Measurements from ENCODE around the gene FAAH2.
"Not testable (repeated sequence)": the region's sequence is repeated elsewhere in the genome, so short reads cannot be mapped to it uniquely, and the experiment has no call there.

FAAH2 gene, protein sequence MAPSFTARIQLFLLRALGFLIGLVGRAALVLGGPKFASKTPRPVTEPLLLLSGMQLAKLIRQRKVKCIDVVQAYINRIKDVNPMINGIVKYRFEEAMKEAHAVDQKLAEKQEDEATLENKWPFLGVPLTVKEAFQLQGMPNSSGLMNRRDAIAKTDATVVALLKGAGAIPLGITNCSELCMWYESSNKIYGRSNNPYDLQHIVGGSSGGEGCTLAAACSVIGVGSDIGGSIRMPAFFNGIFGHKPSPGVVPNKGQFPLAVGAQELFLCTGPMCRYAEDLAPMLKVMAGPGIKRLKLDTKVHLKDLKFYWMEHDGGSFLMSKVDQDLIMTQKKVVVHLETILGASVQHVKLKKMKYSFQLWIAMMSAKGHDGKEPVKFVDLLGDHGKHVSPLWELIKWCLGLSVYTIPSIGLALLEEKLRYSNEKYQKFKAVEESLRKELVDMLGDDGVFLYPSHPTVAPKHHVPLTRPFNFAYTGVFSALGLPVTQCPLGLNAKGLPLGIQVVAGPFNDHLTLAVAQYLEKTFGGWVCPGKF

DNA sequence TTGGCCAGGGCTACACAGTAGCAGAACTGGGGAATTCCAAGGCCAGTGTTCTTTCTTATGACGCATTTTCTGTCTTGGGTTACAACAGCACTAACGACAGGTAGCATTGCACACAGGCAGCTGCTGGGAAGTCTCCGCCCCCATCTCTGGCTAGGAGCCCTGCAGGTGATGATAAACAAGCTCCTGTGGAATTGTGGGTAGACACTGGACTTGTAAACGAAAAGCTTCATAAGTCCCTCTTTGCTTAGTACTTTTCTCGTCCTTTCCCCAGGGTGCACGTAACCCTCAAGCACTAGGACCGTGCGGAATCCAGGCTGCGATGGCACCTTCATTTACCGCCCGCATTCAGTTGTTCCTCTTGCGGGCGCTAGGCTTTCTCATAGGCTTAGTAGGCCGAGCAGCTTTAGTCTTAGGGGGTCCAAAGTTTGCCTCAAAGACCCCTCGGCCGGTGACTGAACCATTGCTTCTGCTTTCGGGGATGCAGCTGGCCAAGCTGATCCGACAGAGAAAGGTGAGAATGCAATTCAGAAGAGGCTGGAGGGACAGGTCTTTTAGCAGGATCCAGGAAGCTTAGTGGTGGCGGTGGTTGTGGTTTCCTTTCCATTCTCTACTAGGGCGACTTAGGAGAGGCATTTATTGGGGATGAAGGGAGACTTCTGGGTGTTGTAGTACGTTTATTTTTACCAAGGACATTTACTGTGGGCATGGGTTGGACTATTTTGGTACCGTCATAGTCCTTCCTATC, at the start of gene FAAH2:
FAAH2 (plus strand) TSS at position 200 of the 745 bp plus-strand sequence; CDS start at position 320, 120 bp downstream.
- no peak for DNase-seq (ENCODE audit: low spot score)

DNA sequence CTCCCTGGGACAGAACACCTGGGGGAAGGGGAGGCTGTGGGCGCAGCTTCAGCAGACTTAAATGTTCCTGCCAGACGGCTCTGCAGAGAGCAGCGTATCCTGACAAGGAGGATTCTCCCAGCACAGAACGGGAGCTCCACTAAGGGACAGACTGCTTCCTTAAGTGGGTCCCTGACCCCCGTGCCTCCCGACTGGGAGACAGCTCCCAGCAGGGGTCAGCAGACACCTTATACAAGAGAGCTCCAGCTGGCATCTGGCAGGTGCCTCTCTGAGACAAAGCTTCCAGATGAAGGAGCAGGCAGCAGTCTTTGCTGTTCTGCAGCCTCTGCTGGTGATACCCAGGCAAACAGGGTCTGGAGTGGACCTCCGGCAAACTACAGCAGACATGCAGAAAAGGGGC, 44.5 kb upstream of the FAAH2 start:
- DNase-seq (ENCODE audit: low spot score) = no peak

DNA sequence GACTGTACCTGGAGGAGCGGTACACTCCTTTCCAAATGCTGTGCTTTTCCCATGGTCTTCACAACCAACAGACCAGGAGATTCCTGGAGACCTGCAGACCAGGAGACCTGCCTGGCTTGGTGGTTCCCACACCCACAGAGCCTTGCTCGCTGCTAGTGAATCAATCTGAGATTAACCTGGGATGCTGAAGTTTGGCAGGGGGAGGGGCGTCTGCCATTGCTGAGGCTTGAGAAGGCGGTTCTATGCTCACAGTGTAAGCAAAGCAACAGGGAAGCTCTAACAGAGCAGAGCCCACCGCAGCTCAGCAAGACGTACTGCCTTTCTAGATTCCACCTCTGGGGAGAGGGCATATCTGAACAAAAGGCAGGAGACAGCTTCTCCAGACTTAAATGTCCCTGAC, 34.5 kb upstream of the FAAH2 start:
- no peak for DNase-seq (ENCODE audit: low spot score)

DNA sequence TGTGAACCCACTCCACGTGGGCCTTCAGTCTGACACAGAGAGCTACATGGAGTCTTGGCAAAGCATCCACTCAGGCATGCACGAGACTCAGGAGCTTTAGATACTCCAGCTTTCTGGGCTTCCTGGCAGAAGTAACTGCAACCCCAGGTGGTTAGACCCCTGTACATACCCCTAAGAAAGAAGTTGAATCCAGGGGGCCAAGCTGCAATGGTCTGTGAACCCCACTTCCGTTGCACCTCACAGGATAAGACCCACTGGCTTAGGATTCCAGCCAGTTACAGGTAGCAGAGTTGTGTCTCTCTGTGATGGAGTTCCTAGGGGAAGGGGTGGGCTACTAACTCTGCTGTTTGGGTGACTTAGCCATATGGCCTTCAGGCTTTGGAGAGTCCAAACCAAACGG, 21.4 kb upstream of the FAAH2 start:
- no peak for DNase-seq (ENCODE audit: low spot score)

DNA sequence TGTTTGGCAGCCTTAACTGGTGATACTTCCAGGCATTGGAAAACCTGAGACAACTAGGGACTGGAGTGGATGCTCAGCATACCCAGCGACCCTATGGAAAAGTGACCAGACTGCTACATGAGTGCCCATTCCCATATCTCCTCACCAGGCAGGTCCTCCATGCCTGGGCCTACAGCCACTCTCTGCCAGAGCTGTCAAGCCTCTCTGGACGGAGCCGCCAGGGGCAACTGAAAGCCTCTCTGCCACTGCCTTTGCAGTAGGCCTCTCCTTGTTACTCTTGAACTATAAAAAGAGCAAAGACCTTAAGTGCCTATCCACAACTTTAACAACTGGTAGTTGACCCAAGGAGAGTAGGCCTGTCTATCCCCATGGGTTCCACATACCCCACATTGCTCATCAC, 20.2 kb upstream of the FAAH2 start:
- DNase-seq (ENCODE audit: low spot score) = no peak

DNA sequence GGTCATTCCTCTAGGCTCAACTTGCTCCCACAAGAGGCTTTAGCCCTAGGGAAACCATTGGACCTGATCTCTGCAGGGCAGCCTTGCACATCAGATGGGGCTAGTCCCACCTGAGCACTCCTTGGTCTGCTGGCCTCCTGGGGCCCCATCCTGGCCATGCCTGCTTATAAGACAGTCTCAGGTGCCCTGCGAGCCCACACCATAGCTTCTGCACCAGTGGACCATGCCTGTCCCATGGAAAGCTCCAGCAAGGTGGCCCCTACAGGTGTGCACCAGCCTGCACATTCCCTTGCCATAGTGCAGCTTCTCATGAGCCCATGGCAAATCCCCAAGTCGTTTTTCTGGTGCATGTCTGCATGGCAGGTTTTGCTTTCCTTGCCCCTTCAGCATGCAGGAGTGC, 19.6 kb upstream of the FAAH2 start:
- no peak for DNase-seq (ENCODE audit: low spot score)

DNA sequence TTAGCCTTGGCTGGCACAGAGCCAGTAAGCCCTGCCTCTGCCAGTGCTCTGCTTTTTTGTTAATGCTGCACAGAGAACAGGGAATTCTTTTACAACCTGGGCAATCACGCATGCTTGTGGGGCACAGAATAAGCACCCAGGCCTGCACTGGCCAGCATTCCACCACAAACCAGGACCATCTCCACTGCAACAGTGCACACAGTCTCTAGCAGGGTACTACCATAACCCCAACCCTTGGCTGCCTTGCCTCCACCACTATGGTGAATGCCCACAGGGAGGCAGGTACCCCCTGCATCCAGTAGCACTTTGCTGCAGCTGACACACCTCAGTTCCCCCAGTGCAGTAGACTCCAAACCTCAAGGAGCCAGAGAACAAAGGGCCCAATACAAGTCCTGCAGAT, 19.2 kb upstream of the FAAH2 start:
- DNase-seq (ENCODE audit: low spot score) = no peak

DNA sequence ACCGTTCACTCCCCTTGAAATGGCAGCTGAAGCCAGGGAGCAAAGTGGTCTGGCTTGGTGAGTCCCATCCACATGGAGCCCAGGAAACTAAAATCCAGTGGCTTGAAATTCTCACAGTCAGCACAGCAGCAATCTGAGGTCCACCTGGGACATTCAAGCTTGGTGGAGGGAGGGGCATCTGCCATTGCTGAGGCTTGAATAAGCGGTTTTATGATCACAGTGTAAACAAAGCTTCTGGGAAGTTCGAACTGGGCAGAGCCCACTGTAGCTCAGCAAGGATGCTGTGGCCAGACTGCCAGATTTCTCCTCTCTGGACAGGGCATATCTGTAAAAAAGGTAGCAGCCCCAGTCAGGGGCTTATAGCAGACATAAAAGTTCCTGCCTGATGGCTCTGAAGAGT, 15.5 kb upstream of the FAAH2 start:
- no peak for DNase-seq (ENCODE audit: low spot score)

DNA sequence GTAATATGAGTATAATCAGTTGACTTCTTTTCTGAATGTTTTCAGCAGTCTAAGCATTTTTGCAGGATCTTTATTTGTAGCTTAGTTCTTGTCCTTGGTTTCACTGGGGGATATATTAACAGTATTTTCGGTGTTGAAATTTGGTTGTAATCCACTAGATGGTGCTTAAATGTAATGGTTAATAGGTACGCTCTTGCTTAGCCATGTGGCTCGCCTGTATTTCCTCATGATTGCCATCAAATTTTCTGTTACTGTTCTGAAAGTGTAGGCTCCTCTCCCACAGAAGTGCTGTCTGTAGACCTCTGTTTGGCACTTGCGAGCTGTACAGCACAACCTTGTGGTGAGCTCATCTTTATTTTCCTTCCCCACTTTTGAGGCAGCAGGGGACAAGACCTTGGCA, 3.9 kb upstream of the FAAH2 start:
- DNase-seq (ENCODE audit: low spot score) = no peak

DNA sequence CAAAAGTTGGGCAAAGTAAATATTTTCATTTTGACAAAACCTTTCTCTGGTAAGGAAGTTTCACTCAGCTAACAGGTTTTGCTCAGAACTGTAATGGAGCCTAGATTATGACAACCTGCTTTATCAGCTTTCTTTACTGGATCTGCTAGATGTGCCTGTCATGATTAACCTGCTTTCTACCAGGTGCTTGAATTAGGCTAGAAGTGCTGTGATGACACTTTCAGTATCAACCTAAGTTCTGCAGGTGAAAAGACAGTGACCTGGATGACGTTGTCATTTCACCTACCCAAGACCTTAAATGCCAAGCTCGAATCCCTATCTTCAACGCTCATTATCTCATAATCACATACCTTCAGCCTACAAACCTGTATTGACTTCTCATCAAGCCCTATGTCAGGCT, 1.5 kb upstream of the FAAH2 start:
- no peak for DNase-seq (ENCODE audit: low spot score)

DNA sequence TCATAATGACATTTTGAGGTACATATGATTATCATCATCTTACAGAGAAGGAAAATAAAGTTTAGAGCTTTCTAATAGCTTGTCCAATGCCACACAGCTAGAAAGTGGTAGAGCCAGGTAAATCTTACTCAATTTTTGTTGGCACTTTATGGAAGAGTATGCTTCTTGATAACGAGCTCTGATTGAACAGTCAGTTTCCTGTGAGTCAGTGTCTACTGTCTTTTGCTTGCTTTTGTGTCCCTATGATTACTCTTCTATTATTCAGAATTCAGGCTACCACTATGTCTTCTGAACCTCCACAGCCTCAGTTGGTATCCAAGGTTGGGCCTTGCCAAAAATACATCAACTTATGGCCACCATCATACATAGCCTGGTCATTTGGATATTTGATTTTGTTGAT, 2.6 kb downstream of the FAAH2 start:
- DNase-seq (ENCODE audit: low spot score) = no peak

DNA sequence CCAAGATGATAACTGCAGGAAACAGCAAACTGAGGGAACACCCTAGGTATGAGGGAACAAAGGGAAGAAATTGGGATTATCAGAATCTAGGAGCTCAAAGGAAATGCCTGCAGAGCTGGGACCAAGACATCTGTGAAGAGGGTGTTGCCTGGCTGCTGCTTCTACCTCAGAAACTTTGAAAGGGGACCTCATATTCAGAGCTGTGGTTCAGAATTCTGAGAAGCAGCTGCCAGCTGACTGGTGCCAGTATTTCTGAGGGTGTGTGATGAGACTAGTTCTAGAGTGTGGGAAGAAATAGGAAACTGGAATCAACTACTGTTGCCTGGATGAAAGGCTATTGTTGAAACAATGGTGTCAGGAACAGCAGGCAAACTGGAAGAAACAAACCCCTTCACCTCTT, 8.5 kb downstream of the FAAH2 start:
- DNase-seq (ENCODE audit: low spot score) = no peak

DNA sequence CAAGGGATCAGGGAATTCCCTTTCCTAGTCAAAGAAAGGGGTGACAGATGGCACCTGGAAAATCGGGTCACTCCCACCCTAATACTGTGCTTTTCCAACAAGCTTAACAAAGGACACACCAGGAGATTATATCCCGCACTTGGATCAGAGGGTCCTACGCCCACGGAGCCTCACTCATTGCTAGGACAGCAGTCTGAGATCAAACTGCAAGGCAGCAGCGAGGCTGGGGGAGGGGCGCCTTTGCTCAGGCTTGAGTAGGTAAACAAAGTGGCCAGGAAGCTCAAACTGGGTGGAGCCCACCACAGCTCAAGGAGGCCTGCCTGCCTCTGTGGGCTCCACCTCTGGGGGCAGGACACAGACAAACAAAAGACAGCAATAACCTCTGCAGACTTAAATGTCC, 9.2 kb downstream of the FAAH2 start:
- not testable (repeated sequence) for DNase-seq (ENCODE audit: low spot score)

DNA sequence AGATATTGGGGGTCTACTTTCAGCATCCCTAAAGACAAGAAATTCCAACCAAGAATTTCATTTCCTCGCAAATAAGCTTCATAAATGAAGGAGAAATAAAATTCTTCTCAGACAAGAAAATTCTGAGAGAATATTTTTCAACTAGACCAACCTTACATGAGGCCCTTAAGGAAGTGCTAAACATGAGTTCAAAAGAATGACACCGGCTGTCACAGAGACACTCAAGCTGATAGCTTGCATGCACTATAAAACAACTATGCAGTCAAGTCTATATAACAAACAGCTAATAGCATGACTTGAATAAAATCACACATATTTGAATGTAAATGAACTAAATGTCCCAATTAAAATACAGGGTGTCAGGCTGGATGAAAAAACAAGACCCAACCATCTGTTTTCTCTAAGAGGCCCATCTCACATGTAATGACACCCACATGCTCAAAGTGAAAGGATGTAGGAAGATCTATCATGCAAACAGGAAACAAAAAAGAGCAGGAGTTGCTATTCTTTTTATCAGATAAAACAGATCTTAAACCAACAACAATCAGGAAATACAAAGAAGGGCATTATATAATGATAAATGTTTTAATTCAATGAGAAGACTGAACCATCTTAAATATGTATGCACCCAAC, 27.2 kb downstream of the FAAH2 start:
- no peak for DNase-seq (ENCODE audit: low spot score)

DNA sequence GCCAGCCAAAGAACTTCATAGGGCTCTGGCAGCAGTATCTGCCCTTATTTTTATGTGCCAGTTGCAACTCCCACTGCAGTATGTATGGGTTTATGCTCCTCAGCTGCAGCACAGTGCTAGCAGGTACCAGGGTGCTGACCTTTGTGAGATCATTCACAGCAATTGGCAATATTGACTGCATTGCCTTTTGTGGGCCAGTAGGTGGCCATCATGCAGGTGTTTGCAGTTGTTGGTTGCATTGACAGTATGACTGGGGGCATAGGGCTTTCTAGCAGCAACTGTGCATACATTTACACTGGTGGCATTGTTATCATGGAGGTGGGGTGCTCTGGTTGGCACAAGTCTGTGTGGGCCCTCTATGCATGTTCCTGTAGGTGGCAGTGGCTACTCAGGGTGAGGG, 42.5 kb downstream of the FAAH2 start:
- DNase-seq (ENCODE audit: low spot score) = no peak

DNA sequence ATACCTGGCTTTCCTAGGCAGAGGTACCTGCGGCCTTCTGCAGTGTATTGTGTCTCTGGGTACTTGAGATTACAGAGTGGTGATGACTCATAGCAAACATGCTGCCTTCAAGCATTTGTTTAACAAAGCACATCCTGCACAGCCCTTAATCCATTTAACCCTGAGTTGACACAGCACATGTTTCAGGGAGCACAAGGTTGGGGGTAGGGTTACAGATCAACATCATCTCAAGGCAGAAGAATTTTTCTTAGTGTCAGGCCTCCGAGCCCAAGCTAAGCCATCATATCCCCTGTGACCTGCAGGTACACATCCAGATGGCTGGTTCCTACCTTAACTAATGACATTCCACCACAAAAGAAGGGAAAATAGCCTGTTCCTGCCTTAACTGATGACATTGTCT, 49.3 kb downstream of the FAAH2 start:
- DNase-seq (ENCODE audit: low spot score) = not testable (repeated sequence)

DNA sequence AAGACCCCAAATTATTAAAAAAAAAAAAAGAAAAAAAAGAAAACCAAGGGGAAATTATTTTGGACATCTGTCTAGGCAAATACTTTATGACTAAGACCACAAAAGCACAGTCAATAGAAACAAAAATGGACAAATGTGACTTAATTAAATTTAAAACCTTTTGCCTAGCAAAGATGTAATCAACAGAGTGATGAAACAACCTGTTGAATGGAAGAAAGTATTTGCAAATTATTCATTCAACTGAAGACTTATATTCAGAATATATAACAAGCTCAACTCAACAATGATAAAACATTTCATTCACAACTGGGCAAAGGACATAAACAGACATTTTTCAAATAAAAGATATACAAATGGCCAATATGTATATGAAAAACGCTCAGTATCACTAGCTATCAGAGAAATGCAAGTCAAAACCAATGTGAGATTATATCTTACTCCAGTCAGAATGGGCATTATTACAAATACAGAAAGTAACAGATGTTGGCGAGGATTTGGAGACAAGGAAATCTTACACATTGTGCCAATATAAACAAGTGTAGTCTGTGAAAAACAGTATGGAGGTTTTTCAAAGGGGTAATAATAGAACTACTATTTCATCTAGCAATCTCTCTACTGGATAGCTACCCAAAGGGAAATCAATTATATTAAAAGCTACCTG, 67.1 kb downstream of the FAAH2 start:
- no peak for DNase-seq (ENCODE audit: low spot score)

DNA sequence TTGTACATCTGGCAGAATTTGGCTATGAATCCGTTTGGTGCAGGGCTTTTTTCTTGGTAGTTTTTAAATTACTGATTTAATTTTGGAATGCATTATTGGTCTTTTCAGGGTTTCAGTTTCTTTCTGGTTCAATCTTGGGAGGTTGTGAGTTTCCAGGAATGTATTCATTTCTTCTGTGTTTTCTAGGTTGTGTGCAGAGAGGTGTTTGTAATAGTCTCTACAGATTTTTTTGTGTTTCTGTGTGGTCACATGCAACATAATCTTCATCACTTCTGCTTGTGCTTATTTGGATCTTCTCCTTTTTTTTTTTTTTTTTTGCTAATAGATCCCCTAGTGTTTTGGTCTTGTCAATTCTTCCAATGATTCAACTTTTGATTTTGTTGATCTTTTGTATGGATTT, 77.6 kb downstream of the FAAH2 start:
- no peak for DNase-seq (ENCODE audit: low spot score)

DNA sequence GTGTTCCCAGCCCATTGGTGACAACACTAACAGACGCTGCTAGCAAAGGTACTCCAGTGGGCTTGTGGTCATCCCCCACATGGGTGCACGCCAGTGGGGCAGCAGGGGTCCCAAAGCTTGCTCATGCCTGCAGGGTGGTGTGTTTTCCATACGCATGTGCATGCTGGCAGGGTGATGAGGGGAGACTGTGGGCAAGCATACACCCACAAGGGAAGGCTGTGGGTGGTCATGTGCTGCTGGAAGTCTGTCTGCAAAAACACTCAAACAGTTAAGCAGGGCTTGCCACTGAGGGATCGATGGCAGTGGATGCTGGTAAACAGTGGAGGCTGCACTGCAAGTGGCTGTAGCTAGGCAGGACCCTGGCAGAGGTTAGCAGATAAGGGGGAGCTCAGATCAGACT, 79.9 kb downstream of the FAAH2 start:
- no peak for DNase-seq (ENCODE audit: low spot score)

DNA sequence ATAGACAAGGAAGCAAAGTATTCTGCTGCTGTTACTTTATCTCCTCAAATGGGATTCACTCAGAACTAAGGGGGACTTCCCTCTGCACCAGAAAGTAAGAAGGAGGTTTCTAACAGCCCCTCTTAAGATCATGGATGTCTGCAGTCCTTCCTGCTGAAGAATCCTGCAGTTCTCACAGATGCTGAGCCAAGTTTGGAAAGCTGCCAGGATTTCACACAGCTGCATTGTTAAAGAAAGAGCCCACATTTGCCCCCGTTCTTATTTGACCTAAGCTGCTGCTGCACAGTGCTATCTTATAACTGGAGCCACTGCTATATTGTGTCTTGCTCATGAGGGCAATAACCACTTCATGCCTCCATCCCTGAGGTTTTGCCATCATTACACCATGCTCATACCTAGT, 81.1 kb downstream of the FAAH2 start:
- DNase-seq (ENCODE audit: low spot score) = no peak

DNA sequence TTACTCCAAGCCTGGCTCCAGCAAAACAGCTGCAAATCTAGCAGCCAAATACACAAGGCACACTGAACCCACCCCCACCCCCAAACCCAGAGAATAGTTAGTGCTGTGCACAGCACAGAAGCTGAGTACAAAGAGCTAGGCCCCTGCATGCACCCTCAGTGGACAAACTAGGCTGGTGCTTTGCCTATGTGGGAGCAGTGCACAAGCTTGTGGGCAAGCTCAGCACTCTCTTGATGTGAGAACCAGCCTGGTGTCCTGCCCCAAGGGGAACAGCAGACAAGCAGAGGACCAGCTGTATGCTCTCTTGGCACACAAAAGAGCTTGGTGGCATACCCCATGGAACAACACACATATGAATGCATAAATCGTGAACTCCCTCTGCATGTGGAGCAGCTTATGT, 81.7 kb downstream of the FAAH2 start:
- DNase-seq (ENCODE audit: low spot score) = no peak

DNA sequence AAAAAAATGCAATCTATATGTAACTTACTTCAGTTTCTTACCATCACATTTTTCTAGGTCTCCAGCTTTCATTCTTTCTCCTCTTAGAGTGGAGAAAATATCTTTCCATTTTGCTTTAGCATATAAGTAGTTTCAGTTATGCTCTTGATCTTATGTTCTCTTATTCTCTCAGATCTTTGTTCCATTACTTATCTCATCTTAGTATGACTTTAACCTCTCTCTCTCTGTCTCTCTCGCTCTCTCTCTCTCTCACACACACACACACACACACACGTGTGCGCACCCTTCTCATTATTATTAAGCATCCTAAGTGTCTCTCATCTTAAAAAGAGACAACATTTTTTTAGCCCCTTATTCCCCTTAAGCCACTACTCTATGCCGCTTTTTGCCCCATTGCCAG, 92.8 kb downstream of the FAAH2 start:
- no peak for DNase-seq (ENCODE audit: low spot score)

Data from AG08395 (cell line).